HUES6 (cell line): ENCODE results near the gene ABHD10.

ENCODE experiments used
- H3K27ac ChIP-seq: 2 replicates; pipeline ENCODE4 v1.7.0; 2013; ENCODE audit warnings: low read depth, mild to moderate bottlenecking, low read length, inconsistent platforms
- H3K27me3 ChIP-seq: 2 replicates; pipeline ENCODE4 v1.6.1; 2013; ENCODE audit warnings: low read length; ENCODE audit not compliant: control insufficient read depth, insufficient read depth
- H3K36me3 ChIP-seq: 2 replicates; pipeline ENCODE4 v1.6.1; 2013; ENCODE audit warnings: low read length; ENCODE audit not compliant: control insufficient read depth, insufficient read depth
- H3K4me1 ChIP-seq: 2 replicates; pipeline ENCODE4 v1.6.1; 2013; ENCODE audit warnings: low read length; ENCODE audit not compliant: control insufficient read depth, insufficient read depth
- H3K4me3 ChIP-seq: 2 replicates; pipeline ENCODE4 v1.5.1; 2013; ENCODE audit warnings: low read depth, low read length
- H3K9ac ChIP-seq: one replicate; pipeline ENCODE4 v1.6.1; 2013; ENCODE audit warnings: mild to moderate bottlenecking, low read length
- H3K9me3 ChIP-seq: 2 replicates; pipeline ENCODE4 v1.6.1; 2013; ENCODE audit warnings: low read depth, low read length; ENCODE audit not compliant: control insufficient read depth, insufficient read depth

ABHD10 gene

DNA sequence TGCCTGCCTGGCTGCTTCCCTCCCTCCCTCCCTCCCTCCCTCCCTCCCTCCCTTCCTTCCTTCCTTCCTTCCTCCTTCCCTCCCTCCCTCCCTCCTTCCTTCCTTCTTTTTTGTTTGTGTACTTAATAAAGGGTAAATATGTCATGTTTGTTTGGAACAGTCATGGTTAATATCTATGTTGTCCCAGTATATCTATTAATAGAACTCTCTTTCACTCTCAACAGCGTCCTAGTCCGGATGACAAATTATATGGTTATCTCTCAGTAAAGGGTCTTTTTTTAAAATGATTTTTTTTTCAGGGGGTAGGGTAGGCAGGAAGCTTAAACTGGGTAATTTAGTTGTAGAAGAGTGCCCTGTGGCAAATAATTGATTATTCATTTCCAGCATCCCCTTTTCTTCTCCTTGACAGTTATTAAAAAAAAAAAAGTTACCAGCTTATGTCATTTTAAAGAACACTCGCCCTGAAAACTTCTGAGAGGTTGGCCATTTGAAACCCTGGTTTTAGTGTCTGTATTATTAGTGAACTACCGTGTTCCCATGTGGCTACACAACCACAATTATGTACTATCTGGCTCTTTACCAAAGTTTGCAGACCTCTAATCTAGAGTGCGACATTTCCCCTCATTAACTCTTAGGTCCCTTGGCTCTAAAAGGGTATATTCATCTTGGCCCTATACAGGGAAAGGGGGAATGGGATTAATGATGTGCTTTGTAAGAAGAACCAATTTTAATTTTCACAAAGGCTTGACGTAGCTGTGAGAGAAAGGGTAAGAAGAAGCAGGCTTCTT, 33.6 kb downstream of the ABHD10 start:
- H3K4me3 ChIP-seq, result no peak overlapping the region
- no peaks in the 10 kb centered on the region for H3K27me3 ChIP-seq
- H3K27ac ChIP-seq, result no peak overlapping the region
- no peaks in the 10 kb centered on the region for H3K36me3 ChIP-seq
- no peak overlapping the region for H3K9ac ChIP-seq
- no peaks in the 10 kb centered on the region for H3K9me3 ChIP-seq
- H3K4me1 ChIP-seq, result no peaks in the 10 kb centered on the region; the same call in 1 of the 2 replicates

GRCh38 chr3:112013058-112013783, 34.4 kb downstream of the ABHD10 start:
- no peaks in the 10 kb centered on the region for H3K27me3 ChIP-seq
- no peaks in the 10 kb centered on the region; the same call in 1 of the 2 replicates for H3K4me1 ChIP-seq
- H3K9ac ChIP-seq, result no peak overlapping the region
- H3K27ac ChIP-seq, result no peak overlapping the region
- no peaks in the 10 kb centered on the region for H3K9me3 ChIP-seq
- no peaks in the 10 kb centered on the region for H3K36me3 ChIP-seq
- no peak overlapping the region for H3K4me3 ChIP-seq

GRCh38 chr3:112013784-112014143, 34.9 kb downstream of the ABHD10 start:
- H3K36me3 ChIP-seq, result no peaks in the 10 kb centered on the region
- H3K4me1 ChIP-seq, result no peaks in the 10 kb centered on the region; the same call in 1 of the 2 replicates
- no peaks in the 10 kb centered on the region for H3K9me3 ChIP-seq
- H3K4me3 ChIP-seq, result no peak overlapping the region
- no peak overlapping the region for H3K27ac ChIP-seq
- H3K27me3 ChIP-seq, result no peaks in the 10 kb centered on the region
- H3K9ac ChIP-seq, result no peak overlapping the region

GRCh38 chr3:112017091-112017490, 38.3 kb downstream of the ABHD10 start:
- no peaks in the 10 kb centered on the region; the same call in 1 of the 2 replicates for H3K4me1 ChIP-seq
- H3K36me3 ChIP-seq, result no peaks in the 10 kb centered on the region
- H3K9me3 ChIP-seq, result no peaks in the 10 kb centered on the region; the same call in 1 of the 2 replicates
- no peak overlapping the region for H3K27ac ChIP-seq
- no peak overlapping the region for H3K4me3 ChIP-seq
- no peak overlapping the region for H3K9ac ChIP-seq
- no peaks in the 10 kb centered on the region for H3K27me3 ChIP-seq

DNA sequence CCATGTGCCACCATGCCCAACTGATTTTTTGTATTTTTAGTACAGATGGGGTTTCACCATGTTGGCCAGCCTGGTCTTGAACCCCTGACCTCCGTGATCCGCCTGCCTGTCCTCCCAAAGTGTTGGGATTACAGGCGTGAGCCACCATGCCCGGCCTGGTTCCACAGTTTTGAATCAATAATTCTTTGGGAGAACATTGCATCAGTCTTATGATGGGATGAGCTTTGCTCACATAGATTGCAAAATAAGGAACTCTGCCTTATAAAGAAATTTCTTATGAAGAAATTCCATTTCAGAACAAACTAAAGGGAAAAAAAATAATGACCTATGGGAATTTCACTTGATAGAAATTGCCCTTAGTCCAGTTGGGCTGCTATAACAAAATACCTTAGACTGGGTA, 39.9 kb downstream of the ABHD10 start:
- no peak overlapping the region for H3K4me3 ChIP-seq
- H3K4me1 ChIP-seq, result no peaks in the 10 kb centered on the region; the same call in 1 of the 2 replicates
- no peak overlapping the region for H3K27ac ChIP-seq
- H3K36me3 ChIP-seq, result no peaks in the 10 kb centered on the region
- no peaks in the 10 kb centered on the region; the same call in 1 of the 2 replicates for H3K9me3 ChIP-seq
- H3K9ac ChIP-seq, result no peak overlapping the region
- no peaks in the 10 kb centered on the region for H3K27me3 ChIP-seq

DNA sequence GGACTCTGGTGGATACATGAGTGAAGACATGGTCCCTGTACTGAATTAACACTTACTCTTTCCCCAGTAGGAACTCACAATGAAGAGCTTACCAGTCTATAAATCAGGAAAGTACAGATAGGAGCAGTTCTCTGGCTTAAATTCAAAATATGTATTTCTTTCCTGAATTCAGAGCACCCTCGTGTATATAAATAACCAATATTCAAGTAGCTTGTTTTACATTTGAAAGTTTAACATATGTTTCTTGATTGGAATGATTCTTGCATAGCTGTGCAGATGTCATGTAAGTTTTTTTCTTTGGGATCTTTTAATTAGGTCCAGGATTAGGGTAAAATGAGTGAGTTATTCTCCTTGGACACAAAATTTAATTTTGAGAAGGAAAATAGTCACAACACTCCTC, 40.9 kb downstream of the ABHD10 start:
- H3K9me3 ChIP-seq, result no peaks in the 10 kb centered on the region; the same call in 1 of the 2 replicates
- no peaks in the 10 kb centered on the region for H3K27me3 ChIP-seq
- no peak overlapping the region for H3K9ac ChIP-seq
- H3K27ac ChIP-seq, result no peak overlapping the region
- no peaks in the 10 kb centered on the region; the same call in 1 of the 2 replicates for H3K4me1 ChIP-seq
- no peaks in the 10 kb centered on the region for H3K36me3 ChIP-seq
- H3K4me3 ChIP-seq, result no peak overlapping the region

DNA sequence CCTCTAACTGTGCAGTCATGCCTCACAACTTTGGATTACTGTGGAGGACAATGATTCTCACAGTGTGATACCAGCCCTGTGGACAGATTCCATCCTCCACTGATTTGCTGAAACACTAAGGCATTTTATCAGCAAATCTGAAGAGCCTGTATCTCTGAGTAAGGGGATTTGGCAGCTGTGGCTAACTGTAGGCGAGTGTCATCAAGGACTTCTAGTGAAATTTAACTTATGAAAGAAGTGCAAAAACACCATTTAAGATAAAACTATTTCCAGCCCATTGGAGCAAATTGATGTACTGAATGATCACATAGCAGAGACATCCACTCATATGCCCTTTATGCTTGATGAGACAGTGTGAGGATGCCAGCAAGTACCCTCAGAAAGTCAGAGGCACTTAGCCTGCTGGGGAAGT, 41.9 kb downstream of the ABHD10 start:
- H3K27me3 ChIP-seq, result no peaks in the 10 kb centered on the region
- no peaks in the 10 kb centered on the region for H3K36me3 ChIP-seq
- H3K4me3 ChIP-seq, result no peak overlapping the region
- no peak overlapping the region for H3K9ac ChIP-seq
- H3K9me3 ChIP-seq, result no peaks in the 10 kb centered on the region; the same call in 1 of the 2 replicates
- H3K4me1 ChIP-seq, result no peaks in the 10 kb centered on the region; the same call in 1 of the 2 replicates
- H3K27ac ChIP-seq, result no peak overlapping the region

DNA sequence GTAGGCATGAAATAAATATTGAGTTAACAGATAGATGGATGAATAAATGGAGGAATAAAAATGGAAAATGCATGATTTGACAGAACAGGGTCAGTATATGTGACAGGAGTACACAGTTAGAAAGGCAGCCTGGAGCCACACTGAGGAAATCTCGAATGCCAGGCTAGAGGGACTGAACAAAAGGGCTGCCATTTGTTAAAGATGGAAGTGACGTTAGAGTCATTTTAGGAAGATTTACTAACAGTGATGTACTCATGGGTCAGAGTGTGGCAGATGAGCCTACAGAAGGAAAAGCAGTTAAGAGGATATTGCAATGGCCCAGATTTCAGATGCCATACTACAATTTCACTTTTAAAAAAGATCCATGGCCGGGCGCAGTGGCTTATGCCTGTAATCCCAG, 48.3 kb downstream of the ABHD10 start:
- H3K4me3 ChIP-seq, result no peak overlapping the region
- no peaks in the 10 kb centered on the region for H3K27me3 ChIP-seq
- no peaks in the 10 kb centered on the region for H3K36me3 ChIP-seq
- no peaks in the 10 kb centered on the region for H3K4me1 ChIP-seq
- H3K9me3 ChIP-seq, result no peaks in the 10 kb centered on the region
- no peak overlapping the region for H3K27ac ChIP-seq
- H3K9ac ChIP-seq, result no peak overlapping the region

DNA sequence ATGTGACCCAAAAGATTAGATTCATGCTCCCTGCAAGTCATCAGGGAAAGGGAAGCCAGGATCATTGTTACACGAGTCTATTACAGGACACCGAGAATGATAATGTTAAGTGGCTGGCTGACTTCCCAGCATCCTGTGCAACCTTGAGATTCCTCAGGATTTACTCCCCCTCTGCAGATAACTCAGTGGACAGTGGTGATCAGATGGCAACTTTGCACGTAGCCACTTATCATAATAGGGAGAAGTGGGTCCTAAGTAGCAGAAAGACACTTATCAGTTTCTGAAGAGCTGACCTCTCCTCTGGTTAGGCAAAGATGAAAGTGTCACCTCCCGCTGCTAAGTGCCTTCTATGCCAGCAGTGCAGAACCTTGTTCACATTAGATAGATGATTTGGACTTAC, 49.0 kb downstream of the ABHD10 start:
- Histone ChIP-seq H3K27ac (no peak overlapping the region), H3K4me1 (no peaks in the 10 kb centered on the region), H3K27me3 (no peaks in the 10 kb centered on the region), H3K9me3 (no peaks in the 10 kb centered on the region), H3K36me3 (no peaks in the 10 kb centered on the region), H3K4me3 (no peak overlapping the region), H3K9ac (no peak overlapping the region)

GRCh38 chr3:112030901-112031300, 52.1 kb downstream of the ABHD10 start:
- Histone ChIP-seq H3K9me3 (peaks cover 4% of the 10 kb centered on the region; the same call in 1 of the 2 replicates), H3K27me3 (no peaks in the 10 kb centered on the region), H3K36me3 (no peaks in the 10 kb centered on the region), H3K4me3 (no peak overlapping the region), H3K27ac (no peak overlapping the region), H3K9ac (no peak overlapping the region), H3K4me1 (no peaks in the 10 kb centered on the region)

GRCh38 chr3:112032098-112032731, 53.4 kb downstream of the ABHD10 start:
- no peak overlapping the region for H3K27ac ChIP-seq
- H3K27me3 ChIP-seq, result no peaks in the 10 kb centered on the region
- peaks cover 15% of the 10 kb centered on the region for H3K9me3 ChIP-seq
- H3K4me3 ChIP-seq, result no peak overlapping the region
- no peaks in the 10 kb centered on the region for H3K36me3 ChIP-seq
- H3K4me1 ChIP-seq, result no peaks in the 10 kb centered on the region
- no peak overlapping the region for H3K9ac ChIP-seq
